NCI-H1417 (cell line): ENCODE measurements around the gene USP36.
"Not testable (repeated sequence)": the region's sequence is repeated elsewhere in the genome, so short reads cannot be mapped to it uniquely, and the experiment has no call there.

Source experiments
- DNase-seq, 3 experiments: peaks; one replicate each; lab custom pipeline; 2025; lab: John Stamatoyannopoulos, UW

USP36 gene

DNA sequence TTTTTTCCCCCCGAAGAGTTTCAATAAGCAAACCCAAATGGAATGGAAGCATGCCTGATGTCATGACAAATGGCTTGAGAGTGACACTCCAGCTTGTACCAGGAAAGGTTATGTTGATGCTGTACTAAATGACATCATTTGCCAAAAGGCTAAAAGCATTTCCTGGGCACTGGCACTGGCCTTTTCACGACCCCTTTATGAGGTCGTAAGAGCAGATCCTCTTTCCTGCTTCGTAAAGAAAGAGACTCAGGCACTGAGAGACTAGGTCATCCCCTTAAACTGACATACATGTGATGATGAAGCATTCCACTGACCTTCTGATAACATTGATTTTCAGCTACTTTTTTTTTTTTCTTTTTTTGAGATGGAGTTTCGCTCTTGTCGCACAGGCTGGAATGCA is 31.9 kb upstream of the USP36 start:
- no peak for DNase-seq

DNA sequence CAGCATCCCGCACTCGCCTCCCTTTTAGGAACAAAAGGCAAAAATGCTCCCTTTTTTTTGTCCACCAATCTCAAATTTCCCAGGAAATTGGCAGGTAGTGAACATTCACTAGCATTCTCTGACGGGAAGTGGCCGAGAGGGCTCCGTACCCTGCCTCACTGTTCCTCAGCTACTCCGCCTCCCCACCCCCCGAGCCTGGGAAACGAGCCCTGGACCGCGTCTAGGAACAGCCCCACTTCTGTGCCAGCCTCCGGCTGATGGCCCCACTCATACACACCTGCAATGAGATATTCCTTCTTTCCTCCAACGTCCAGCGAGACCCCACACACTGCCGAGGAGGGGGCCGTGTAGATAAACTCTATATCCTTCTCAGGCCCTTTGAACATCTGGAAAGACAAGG is 30.0 kb upstream of the USP36 start:
- DNase-seq, result no peak

DNA sequence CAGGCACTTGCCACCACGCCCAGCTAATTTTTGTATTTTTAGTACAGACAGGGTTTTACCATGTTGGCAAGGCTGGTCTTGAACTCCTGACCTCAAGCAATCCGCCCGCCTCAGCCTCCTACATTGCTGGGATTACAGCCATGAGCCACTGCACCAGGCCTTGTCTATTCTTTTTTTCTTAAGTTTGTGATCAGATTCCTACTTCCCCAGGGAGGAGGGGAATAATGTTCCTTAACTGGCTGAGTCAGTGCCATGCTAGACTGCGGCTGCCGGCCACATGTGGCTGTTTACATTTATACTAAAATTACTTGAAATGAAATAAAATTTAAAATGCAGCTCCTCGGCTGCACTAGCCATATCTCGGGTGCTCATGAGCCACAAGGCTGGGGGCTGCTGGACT is 27.8 kb upstream of the USP36 start:
- DNase-seq, result no peak

DNA sequence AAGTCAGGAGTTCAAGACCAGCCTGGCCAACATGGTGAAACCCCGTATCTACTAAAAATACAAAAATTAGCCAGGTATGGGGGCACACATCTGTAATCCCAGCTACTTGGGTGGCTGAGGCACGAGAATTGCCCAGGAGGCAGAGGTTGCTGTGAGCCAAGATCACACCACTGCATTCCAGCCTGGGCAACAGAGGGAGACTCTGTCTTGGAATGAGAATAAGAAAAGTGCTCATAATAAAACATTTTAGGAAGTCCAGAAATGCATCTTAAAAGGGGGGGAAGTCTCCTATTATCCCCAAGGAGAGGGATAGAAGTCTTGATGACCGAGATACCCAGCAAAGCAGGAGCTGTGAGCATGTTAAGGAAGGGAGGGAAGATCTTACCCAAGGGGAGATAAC is 26.4 kb upstream of the USP36 start:
- DNase-seq, result not testable (repeated sequence)

DNA sequence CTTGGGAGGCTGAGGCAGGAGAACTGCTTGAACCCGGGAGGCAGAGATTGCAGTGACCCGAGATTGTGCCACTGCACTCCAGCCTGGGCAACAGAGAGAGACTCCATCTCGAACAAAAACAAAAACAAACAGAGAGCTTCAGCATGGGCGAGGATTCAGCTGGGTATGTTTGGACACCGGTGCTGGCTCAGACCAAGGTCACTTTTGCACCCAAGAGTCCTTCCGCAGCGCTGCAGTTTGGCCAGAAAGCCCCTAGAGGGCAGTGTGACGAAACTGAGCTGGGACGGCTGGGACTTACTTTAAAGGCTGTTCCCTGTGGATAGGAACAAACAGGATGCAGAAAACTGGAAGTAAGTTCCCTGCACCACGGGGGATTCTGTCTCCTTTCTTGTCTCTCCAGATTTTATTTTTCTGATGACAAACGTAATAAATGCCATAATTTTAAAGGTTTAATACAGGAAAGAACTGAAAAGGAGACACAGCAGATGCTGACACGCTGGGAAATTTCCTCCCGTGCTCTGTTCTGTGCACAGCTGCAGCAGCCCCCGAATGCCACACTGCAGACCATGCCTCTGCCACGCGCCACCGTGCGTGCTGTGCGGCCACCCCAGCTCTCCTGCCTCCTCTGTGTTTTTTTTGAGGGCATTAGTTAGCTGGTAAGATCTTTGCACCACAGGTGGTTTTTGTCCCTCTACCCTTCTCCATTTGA is 25.2 kb upstream of the USP36 start:
- DNase-seq, result peak; percentile 38 to 78 (median 74)

DNA sequence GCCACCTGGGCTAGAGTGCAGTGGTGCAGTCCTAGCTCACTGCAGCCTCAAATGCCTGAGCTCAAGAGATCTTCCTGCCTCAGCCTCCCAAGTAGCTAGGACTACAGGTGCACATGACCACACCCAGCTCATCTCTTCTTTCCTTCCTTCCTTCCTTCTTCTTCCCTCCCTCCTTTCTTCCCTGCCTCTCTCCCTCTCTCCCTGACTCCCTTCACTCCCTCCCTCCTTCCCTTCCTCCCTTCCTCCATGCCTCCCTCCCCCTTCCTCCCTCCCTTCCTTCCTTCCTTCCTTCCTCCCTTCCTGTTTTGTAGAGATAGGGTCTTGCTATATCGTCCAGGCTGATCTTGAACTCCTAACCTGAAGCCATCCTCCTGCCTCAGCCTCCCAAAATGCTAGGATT is 23.5 kb upstream of the USP36 start:
- no peak for DNase-seq

DNA sequence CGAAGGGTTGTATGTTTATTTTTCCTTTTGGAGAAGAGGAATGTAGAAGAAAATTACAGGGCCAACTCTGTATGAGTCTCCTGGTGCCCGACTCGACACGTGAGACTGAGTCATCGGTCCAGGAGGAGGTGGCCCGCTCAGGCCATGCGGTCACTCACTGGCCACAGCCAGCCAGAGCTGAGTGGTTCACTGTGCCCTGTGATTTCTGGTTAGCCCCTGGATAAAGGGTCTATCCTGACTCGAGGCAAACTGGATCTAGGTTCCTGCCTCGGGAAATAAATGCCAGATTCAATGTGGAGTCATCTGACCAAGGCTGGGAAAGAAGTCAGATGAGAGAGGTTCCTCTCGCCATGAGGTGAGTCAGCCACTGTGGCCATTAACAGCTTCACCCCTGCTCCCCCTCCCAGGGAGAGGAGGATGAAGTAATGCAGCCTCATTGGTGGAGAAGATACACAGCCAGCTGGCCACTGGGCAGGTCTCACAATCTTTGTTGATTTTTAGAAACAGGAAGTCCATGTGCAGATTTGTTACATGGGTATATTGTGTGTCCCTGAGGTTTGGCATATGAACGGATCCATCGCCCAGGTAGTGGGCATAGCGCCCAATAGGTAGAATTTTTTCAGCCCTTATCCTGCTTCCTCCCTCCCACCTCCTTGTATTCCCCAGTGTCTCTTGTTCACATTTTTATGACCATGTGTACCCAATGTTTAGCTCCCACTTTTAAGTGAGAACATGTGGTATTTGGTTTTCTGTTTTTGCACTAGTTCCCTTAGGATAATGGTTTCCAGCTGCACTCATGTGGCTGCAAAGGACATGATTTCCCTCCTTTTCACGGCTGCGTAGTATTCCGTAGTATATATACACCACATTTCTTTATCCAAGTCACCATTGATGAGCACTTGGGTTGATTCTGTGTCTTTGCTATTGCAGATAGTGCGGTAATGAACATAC is 21.7 kb upstream of the USP36 start:
- DNase-seq, result no peak

DNA sequence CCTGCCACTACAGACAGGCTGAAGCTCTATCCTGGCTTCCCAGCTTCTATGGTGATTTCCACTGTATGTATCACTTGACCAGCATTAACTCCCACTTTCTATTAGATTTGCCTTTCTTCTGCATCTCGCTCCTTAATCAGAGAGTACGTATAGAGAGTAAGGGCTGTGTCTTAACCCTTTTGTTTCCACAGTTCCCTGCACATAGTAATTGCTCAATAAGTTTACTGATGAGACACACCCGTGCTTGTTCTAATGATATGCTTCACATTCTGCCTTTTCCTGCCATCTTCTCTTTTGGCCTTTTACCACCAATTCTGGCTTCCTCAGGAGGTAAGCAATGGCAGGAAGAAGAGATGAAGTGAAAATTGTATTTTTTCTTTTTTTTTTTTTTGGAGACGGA is 20.6 kb upstream of the USP36 start:
- no peak for DNase-seq

DNA sequence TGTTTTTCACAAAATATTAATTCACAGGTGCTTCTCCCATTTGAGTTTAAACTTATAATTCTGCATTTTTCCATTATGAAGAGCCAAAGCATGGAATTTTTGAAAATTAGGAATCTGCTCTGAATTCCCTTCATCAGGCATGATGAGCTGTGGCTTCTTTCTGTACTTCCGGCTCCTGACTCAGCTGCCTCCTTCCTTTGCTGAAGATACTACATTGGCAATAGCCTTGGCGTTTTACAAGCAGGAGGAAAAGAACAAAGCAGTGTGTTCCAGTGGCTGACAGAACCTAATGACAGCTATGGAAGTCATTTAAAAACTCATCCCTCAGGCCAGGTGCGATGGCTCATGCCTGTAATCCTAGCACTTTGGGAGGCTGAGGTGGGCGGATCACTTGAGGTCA is 18.4 kb upstream of the USP36 start:
- no peak for DNase-seq

DNA sequence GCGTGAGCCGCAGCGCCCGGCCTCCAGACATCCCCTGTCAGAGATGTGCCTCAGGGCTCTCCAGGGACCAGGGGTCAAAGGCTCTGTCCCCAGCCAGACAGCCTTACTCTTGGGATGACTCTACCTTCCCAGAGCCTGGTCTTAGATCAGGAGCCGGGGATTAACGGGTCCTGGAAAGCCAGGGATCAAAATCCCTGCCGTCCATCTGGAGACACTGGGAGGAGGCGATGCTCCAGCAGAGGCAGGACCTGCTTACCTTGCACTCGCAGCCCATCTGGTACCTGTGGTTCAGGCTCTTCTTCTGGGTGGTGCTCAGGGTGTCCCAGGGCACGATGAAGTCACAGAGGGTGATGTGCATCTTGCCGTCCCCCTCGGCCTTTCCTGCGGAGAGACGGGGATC is 16.7 kb upstream of the USP36 start:
- no peak for DNase-seq

DNA sequence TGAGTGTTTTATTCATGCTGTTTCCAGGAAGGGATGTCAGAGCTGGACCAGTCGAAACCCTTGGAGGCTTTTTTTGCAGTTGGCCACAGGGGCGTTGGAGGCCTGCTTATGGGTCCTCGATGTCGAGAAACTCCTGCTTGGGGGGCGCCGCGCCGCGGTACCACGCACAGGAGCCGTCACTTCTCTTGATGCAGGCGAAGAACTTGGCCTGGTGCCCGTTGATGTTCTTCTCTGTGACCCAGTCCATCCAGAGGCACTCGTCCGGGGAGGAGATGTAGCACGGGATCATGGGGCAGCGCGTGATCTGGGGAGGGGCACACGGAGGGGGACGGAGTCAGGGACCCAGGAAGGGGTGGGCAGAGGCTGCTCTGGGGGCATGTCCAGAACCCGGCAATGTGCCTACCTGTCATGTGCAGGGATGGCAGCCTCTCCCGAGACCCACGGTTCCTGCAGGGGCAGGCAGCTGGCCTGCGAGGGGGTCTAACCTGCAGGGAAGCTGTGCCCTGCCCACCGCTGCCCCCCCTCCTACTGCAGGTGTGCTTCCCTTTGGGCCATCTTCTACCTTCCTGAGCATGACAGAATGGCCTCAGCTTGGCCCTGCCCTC is 15.0 kb upstream of the USP36 start:
- DNase-seq, result no peak

DNA sequence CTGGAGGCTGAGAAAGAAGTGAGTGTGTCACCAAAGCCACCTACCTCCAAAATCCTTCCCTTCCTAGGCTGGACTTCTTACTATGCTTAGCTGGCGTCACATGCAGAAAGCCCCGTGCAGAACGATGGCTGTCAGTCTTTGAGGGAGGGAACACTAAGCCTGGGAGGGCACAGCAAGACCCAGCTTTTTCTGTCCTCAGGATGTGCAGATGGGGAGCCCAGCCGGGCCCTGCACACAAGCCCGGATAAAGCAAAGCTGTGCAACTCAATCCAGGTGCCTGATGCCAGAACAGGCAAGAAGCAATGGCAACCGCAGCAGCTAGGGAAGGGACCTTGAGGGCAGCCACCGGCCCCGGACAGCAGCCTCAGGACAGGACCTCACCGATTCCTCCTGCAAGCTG is 13.9 kb upstream of the USP36 start:
- no peak for DNase-seq

DNA sequence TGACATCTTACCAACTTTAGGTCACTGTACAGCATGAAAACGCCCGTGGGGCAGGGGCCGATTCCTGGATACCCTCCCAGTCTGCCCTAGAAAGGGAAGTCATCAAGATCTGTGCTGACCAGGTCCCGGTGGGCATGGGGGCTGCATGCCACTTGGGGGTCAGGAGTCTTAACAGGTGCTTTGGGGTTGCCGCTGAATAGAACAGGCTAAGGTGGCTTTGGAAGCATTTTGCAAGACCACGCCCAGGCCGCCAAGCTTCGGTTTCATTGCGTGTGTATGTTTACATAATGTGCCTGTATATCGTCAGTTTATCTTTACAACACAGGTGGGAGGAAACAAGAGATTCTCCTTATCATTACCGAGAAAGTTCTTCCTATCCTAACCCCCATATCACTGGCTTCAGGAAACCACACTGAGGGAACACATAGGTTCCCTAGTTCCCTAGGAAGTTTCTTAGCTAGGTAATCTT is 13.3 kb upstream of the USP36 start:
- no peak for DNase-seq

DNA sequence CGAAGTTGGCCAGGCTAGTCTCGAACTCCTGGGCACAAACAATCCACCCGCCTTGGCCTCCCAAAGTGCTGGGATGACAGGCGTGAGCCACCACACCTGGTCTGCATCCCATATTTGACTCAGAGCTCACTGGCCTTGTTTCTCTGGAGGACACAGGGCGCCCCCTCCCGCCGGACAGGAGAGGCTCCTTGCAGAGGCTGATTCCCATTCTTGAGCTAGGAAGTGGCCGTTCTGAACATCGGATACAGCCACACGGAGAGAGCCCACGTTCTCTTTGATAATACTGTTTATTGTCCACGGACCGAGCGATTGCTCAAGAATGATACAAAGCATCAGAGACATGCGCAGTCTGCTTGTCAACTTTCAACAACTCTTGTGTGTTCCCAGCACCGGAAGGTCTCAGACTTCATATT is 12.1 kb upstream of the USP36 start:
- no peak for DNase-seq

DNA sequence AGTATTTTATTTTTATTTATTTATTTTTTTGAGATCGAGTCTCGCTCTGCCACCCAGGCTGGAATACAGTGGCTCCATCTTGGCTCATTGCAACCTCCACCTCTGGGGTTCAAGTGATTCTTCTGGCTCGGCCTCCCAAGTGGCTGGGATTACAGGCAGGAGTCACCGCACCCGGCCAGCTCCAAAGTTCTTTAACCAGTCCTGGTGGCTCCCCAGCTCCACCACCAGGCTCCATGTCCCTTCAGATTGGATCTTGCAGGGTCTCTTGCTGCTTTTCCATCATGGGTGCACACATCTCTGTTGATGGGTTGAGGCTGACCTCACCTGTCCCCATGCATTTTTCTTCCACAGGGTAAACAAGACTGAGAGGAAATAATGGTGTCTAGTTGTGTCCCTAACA is 8.4 kb upstream of the USP36 start:
- DNase-seq, result no peak

DNA sequence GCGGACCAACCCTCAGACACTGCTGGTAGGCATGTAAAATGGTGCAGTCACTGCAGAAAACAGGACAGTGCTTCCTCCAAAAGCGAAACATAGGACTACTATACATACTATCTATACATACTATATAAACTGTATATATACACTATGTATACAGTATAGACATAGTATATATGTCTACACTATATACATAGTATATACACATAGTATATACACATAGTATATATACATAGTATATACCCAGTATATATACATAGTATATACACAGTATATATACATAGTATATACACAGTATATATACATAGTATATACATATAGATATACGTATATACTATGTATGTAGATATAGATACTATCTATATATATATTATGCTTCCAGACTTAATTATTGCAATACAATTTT is 6.4 kb upstream of the USP36 start:
- no peak for DNase-seq

DNA sequence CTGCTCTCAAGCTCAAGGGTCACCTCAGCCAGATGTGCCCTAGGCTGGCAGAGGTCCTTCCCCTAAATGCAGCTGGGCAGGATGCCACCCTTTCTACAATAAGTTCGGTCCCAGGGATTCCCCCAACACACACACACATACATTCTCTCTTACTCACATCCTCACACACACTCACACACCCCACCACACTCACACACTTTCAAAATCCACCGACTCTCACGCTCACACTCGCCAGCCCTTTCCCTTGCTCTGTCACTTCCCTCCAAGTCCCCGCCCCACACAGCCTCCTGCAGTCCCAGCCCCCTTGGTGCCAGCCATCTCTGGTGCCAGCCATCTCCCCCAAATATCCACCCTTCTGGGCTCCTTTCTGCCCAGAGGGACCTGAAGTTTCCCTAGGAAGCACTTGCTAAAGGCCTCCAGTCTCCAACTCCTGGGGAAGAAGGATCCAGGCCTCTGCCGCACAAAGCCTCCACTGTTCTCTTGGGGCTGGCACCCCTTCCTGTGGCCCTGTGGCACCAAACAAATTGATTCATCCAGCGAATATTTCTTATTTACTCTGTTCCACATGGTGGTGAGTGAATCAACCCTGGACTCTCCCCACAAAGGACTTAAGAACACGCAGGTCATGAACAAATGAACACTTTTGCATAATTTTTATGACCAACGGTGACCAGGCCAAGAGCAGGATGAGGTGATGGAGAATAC is 3.8 kb upstream of the USP36 start:
- DNase-seq, result no peak

DNA sequence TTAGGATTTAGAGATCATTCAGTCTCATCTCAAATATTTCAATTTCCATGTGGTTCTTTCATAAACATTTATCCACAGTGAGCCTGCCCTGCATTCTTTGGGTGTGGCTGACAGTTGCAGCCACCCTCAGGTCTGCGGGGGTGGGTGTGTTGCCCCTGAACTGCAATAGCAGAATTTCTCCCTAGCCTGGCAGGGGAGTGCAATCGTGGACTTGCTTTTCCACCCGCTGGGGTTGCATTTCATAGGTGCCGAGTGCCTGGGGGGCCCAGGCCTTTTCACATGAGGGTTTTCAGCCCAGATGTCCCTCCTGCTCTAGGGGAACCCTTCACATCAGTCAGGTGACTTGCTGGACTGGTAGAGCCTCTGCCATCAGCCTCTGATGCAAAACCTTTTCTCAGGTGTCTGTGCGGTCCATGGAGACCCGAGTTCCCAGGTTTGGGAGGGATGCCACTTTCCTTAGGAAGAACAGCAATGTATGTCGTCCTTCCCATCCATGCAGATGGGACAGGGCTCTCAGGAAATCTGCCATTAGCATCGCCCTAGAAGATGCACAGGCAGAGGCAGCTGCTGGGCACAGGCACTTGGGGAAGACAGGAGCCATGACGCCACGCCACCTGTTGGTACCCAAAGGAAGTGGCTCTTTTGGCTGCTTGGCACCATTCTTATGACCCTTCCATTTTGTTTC is 2.4 kb upstream of the USP36 start:
- DNase-seq, result peak; percentile 20 to 36 (median 31)

DNA sequence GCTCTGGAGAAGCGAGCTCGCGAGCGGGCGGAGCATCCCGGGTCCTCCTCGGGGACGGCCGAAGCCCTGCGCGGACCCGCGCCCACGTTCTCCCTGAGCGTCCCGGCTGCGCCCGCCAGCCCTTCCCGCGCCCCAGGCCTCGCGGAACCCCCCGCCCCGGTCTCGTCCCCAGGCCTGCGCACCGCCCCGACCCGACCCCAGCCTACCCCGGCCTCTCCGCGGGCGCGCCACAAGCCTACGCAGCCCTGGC is 159 bp downstream of the USP36 start:
- DNase-seq, result no peak

DNA sequence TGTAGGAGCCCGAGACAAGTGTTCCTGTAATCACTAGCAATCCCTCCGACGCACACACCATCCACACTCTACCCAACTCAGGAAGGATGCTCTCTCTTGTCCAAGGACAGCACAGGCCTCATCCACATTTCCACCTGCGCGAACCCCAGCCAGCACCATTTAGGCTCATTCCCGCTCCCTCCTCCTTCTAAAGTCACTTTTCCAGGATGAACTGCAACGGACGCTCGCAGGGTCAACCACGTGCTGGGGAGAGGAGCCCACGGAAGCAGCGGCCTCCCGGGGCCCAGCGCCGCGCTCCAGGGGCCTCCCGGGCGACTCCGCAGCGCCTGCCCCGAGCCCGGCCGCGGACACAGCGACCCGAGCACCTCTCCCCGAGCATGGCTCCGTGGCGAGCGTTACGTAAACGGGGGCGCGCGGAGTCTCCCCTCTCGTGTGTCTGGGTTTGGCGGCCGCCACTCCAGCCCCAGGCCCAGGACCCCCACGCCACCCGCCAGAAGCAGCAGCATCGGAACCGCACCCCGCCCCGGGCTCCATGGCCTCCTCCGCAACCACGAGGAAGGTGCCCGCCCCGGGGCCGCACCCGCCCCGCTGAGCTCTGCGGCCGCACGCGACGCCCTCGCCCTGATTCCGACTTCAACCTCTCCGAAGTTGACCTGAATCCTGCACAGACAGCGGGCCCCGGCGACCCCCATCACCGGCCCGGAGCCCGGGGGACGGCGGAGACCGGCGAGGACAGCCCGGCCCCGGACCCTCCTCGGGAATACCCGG is 668 bp downstream of the USP36 start:
- DNase-seq, result peak; percentile 14 to 65 (median 61)

DNA sequence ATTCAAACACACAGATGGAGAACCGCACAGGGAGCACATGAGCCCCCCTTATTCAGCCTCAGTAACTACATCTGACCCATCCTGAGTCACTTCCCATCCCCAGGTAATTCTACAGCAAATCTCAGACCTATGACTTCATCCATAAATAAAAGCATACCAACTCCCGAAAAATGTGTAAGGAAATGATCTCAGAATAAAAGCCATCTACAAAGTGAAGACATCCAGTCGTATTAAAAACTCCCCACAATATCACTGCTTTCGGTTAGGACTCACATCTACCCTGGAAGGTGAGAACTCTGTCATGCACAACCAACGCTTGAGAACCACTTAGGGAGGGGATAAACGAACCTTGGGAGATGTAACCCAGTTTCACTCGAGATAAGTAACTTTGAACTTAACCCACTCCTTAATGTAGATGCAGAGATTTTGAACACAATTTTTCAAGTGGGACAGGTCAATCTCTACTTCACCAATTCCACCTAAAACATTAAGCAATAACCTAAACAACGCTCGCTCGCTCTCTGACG is 1.3 kb downstream of the USP36 start:
- peak in 1 of 3 experiments; percentile 44 for DNase-seq
